GM12801 (cell line): ENCODE results near the gene ASCL4.

ENCODE experiments used
- TF ChIP-seq, protein P1 (sequence below): IDR thresholded peaks from one replicate; pipeline ENCODE4 v1.5.1; 2011; ENCODE audit warnings: control low read depth; ENCODE audit not compliant: insufficient read length; ENCODE audit errors: extremely low read depth

ASCL4 gene, protein sequence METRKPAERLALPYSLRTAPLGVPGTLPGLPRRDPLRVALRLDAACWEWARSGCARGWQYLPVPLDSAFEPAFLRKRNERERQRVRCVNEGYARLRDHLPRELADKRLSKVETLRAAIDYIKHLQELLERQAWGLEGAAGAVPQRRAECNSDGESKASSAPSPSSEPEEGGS

DNA sequence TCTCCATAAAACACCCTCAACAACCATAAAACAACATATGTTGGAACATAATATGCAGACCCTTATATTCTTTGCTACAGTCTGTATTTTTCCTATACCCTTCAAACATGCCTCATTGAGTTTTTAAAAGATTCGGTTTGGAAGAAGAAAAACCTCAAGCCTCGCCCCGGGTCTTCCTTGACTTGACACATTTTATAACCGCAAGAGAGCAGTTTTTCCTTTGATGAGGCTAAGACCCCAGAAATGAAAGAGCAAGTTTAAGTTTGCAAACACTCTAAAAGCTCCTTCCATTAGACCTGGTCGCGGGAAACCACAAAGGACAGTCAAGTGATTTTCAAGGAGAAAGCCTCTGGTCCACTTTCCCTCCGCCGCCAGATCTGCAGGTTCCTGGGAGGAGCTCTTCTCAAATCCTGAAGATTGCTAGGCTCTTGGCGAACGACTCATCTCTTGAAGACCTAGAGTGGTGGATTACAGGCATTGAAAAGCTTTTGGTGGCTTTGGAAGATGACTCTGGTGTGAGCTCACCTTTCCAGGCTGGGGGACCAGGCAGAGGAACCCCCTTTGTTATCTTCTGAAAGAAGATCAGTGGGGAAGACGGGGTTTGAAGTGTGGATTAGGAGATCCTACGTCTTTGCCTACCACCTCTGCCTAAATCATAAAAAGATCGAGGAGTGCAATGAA is at the start of gene ASCL4:
ASCL4 (plus strand) TSS at position 356 of the 681 bp plus-strand sequence. CDS start 515 bp downstream, outside the sequence.
- TF ChIP-seq, protein P1, sequence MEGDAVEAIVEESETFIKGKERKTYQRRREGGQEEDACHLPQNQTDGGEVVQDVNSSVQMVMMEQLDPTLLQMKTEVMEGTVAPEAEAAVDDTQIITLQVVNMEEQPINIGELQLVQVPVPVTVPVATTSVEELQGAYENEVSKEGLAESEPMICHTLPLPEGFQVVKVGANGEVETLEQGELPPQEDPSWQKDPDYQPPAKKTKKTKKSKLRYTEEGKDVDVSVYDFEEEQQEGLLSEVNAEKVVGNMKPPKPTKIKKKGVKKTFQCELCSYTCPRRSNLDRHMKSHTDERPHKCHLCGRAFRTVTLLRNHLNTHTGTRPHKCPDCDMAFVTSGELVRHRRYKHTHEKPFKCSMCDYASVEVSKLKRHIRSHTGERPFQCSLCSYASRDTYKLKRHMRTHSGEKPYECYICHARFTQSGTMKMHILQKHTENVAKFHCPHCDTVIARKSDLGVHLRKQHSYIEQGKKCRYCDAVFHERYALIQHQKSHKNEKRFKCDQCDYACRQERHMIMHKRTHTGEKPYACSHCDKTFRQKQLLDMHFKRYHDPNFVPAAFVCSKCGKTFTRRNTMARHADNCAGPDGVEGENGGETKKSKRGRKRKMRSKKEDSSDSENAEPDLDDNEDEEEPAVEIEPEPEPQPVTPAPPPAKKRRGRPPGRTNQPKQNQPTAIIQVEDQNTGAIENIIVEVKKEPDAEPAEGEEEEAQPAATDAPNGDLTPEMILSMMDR: no peak

DNA sequence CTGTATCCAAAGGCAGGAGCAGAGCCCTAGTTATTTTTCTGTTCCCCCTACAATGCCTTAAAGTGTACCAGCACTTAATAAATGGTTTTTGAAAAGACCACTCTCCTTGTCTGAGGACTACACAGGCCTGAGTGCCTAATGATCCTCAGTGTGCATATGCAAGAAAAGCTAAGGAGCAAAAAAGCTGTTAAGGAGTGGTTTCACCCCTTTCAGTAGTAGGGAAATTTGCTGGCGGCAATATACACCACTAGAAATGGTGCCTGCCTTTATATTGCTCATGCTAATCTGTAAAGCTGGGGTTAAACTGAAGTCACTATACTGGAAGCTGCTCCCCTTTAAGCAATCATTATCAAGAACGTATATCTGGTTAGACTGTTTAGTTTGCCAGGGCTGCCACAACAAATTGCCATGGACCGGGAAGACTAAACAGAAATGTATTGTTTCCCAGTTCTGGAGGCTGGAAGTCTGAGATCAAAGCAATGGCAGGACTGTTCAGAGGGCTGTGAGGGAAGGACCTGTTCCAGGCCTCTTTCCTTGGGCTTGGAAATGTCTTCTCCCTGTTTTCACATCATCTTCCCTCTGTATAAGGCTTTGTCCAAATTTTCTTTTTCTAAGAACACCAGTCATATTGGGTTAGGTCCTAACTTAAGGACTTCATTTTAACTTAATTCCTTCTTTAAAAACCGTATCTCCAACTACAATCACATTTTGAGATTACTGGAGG is 43.7 kb upstream of the ASCL4 start:
- TF ChIP-seq, protein P1: no peak

DNA sequence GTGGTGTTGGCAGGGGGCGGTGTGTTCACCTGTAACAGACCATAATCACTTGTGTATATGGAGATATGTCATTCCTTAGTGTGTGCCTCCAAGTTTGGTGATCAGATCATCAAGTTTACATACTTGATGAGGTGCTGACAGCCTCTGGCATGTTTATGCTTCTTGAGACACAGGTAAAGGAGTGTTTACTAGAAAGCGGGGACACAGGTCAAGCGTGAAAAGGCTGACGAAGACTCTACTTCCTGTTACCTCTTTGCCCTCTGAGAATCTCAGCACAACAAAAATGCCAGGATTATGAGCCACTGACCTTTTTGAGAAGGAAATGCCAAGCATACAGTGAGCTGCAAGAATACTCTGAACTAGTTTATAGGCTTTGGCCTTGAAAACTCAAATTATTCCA is 43.1 kb upstream of the ASCL4 start:
- TF ChIP-seq, protein P1: no peak

DNA sequence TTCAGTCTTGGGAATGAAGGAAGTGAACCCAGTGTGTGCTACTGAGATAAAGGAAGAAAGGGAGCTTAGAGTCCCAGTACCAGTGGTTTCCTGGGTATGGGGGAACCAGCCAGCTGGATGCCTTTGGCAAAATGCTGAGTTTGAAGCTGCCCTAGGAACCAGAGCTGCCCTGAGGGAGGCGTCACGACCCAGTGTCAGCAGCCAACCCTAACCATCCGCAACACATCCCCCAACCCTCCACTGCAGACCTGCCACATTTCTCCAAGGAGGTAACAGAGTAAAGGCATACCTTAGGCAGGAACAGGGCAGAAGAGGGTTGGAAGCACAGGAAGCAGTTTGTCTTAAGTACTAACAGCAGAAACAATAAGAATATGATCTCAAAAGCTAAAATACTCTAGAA is 42.1 kb upstream of the ASCL4 start:
- TF ChIP-seq, protein P1: no peak

DNA sequence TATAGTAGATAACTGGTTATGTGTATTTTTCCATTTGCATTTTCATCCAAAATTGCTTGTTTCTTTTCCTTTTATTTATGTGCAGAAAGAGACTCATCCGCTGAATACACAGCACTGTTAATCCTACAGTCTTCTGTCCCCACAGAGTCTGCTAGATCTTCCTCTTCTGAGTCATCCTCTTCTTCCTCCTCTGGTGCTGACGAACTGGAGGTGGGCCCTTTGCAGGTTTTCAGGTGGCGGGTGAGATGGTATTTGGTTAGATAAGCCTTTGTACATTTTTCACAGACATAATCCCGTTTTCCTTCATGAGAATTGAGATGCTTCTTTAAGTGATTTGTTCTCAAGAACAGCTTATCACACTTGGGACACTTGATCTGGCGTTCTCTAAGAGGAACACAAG is 40.4 kb upstream of the ASCL4 start:
- TF ChIP-seq, protein P1: no peak

DNA sequence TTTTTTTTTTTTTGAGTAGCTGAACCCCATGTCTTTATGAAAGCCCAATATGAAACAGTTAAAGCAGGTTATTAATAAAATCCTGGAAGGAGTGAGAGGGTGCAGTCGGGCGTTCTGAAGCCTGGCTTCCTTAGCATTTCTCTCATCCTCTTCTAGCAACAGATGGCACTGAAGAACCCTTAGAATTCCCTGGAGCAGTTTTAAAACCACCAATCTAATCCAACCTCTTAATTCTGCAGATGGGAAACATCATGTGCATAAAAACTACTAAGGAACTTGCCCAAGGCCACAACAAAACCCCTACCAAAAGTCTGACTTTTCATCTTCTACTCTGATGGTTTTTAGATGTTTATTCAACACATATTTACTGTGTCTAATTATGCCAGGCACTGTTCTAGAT is 38.7 kb upstream of the ASCL4 start:
- TF ChIP-seq, protein P1: no peak

DNA sequence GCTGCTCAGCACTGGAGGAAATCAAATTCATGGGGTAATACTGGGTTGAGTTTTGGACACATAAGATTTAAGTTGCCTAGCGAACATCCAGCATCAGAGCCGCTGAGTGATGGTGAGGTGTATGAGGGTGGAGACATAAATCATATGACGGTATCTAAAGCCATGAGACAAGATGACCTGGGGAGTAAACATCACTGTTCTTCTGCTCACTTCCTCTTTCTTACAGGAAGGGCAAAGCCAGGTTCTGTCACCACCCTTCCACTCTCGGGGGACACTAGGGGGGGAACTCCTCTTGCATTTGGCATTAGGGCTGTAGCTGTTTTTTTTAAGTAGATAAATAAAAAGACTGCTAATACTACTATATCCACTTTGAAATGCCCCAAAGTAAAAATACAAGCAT is 37.6 kb upstream of the ASCL4 start:
- TF ChIP-seq, protein P1: no peak
